Measurements from ENCODE around the gene RNF169. TPM values are rescaled to one million over a fixed set of nuclear protein-coding genes. Genes with fewer than 3 reads are reported as not detected.

Gene RNF169
- total and polyA plus RNA-seq, 2 of the 13 experiments (the other 11 are each of a cell fraction or from before 2014, with no cell fraction given): 5.3 to 14.2 TPM

- H3K9me3 ChIP-seq (ENCODE audit: low read length): no peaks in the 10 kb centered on the region
- H3K9ac ChIP-seq (ENCODE audit: insufficient read depth, low read depth, low read length): no peak overlapping the region
- WGBS (ENCODE audit: low lambda C conversion rate): 96% methylated on average over 2 of the region's 2 CpGs
- FAIRE-seq: no peak
- CTCF ChIA-PET (ENCODE audit: low intra/inter-chr PET ratio, low total read pairs): no interaction called here
- no peak overlapping the region for H3K4me3 ChIP-seq (replicated peaks in 1 of 3; ENCODE audit: insufficient read depth in 1 of 3, low read depth in 2 of 3, low read length in 3 of 3)
- H3K27me3 ChIP-seq (ENCODE audit: control insufficient read depth in 1 of 2, insufficient read depth in 2 of 2, low read length in 2 of 2): no peaks in the 10 kb centered on the region
- no peak overlapping the region for H2AFZ ChIP-seq (ENCODE audit: low read length)
- H3K79me2 ChIP-seq (ENCODE audit: insufficient read depth, low read length): no peaks in the 10 kb centered on the region
- no peak for TF ChIP-seq MIER2 (CRISPR knock-in tag; IDR thresholded peaks at IDR 0.05)
- no peak for TF ChIP-seq ZBTB14 (CRISPR knock-in tag; IDR thresholded peaks at IDR 0.05)
- TF ChIP-seq SNAPC5 (CRISPR knock-in tag; IDR thresholded peaks at IDR 0.05; ENCODE audit: borderline replicate concordance): no peak
- in situ Hi-C loops (cut with HindIII; ENCODE audit: extremely low pct_ligation_motif_present, low pct_unique_long_range_greater_than_20kb): no loop called here
- peaks cover 12 to 73% of the 10 kb centered on the region in 2 experiments for H3K36me3 ChIP-seq (replicated peaks in 1 of 2; ENCODE audit: control insufficient read depth in 1 of 2, insufficient read depth in 2 of 2, low read length in 2 of 2)
- intact Hi-C loops (cut with micrococcal nuclease; ENCODE audit: unreplicated experiment): no loop called here
- H3K4me1 ChIP-seq (ENCODE audit: insufficient read depth, low read length): peaks cover 14% of the 10 kb centered on the region
- POLR2A ChIA-PET: interaction anchor here (0.7 kb wide), 1 partner anchor 503 kb away, joined by 3 read pairs; no protein-coding TSS in a partner anchor
- no peak for DNase-seq (ENCODE audit: low spot score)
- no peak for ATAC-seq
- H3K4me2 ChIP-seq (ENCODE audit: low read depth, low read length): no peak overlapping the region
- no peak overlapping the region for H3K27ac ChIP-seq (ENCODE audit: extremely low read length, insufficient read depth, low read length)
- no TSS peak for BruUV-seq (replicated peaks)
- H4K20me1 ChIP-seq (ENCODE audit: insufficient read depth, low read length): no peaks in the 10 kb centered on the region
Observed at GRCh38 chr11:74839971-74840370, 91.3 kb downstream of the RNF169 start.

- Histone ChIP-seq H3K79me2 (ENCODE audit: insufficient read depth, low read length) (no peaks in the 10 kb centered on the region), H4K20me1 (ENCODE audit: insufficient read depth, low read length) (no peaks in the 10 kb centered on the region), H3K27me3 (ENCODE audit: control insufficient read depth in 1 of 2, insufficient read depth in 2 of 2, low read length in 2 of 2) (no peaks in the 10 kb centered on the region), H3K36me3 (replicated peaks in 1 of 2; ENCODE audit: control insufficient read depth in 1 of 2, insufficient read depth in 2 of 2, low read length in 2 of 2) (peaks cover 9 to 73% of the 10 kb centered on the region in 2 experiments), H3K4me3 (replicated peaks in 1 of 3; ENCODE audit: insufficient read depth in 1 of 3, low read depth in 2 of 3, low read length in 3 of 3) (no peak overlapping the region), H2AFZ (ENCODE audit: low read length) (no peak overlapping the region), H3K9ac (ENCODE audit: insufficient read depth, low read depth, low read length) (no peak overlapping the region), H3K4me2 (ENCODE audit: low read depth, low read length) (no peak overlapping the region), H3K9me3 (ENCODE audit: low read length) (no peaks in the 10 kb centered on the region), H3K4me1 (ENCODE audit: insufficient read depth, low read length) (peaks cover 14% of the 10 kb centered on the region), H3K27ac (ENCODE audit: extremely low read length, insufficient read depth, low read length) (no peak overlapping the region)
- POLR2A ChIA-PET: interaction anchor here (0.7 kb wide), 1 partner anchor 503 kb away, joined by 3 read pairs; no protein-coding TSS in a partner anchor
- CTCF ChIA-PET (ENCODE audit: low intra/inter-chr PET ratio, low total read pairs): no interaction called here
- TF ChIP-seq TBP (CRISPR knock-in tag; IDR thresholded peaks at IDR 0.05) (no peak), GPN1 (CRISPR knock-in tag; IDR thresholded peaks at IDR 0.05; ENCODE audit: borderline replicate concordance) (no peak), RCOR2 (CRISPR knock-in tag; IDR thresholded peaks at IDR 0.05) (no peak), ZNF703 (CRISPR knock-in tag; IDR thresholded peaks at IDR 0.05; ENCODE audit: borderline replicate concordance) (no peak), RBM22 (optimal IDR thresholded peaks at IDR 0.05; ENCODE audit: low read length) (peak; percentile 36), ZNF550 (CRISPR knock-in tag; IDR thresholded peaks at IDR 0.05; ENCODE audit: borderline replicate concordance) (no peak), YEATS4 (CRISPR knock-in tag; IDR thresholded peaks at IDR 0.05; ENCODE audit: borderline replicate concordance) (no peak)
- FAIRE-seq (no peak), DNase-seq (ENCODE audit: low spot score) (no peak), ATAC-seq (no peak)
- BruUV-seq (replicated peaks): no TSS peak
- in situ Hi-C loops (cut with HindIII; ENCODE audit: extremely low pct_ligation_motif_present, low pct_unique_long_range_greater_than_20kb): no loop called here
- intact Hi-C loops (cut with micrococcal nuclease; ENCODE audit: unreplicated experiment): no loop called here
- 94% methylated on average over 2 of the region's 2 CpGs for WGBS (ENCODE audit: low lambda C conversion rate)
Observed at GRCh38 chr11:74840486-74840885, 91.8 kb downstream of the RNF169 start.

Data from HepG2 (cell line).